GM13976 (cell line): Measurements from ENCODE around the gene TSKU.

Experiments
- DNase-seq: peaks from one replicate; pipeline ENCODE4 v3.0.0; 2012; ENCODE audit warnings: low spot score
- CTCF ChIP-seq: IDR thresholded peaks from 2 replicates; pipeline ENCODE4 v1.5.1; 2012; ENCODE audit warnings: borderline replicate concordance, mild to moderate bottlenecking; ENCODE audit not compliant: insufficient read depth; ENCODE audit errors: extremely low read depth, missing control alignments, control extremely low read depth
- in situ Hi-C: fragments of 300-500 bp; cut with MboI; formaldehyde crosslinking; loops from one replicate; pipeline ENCODE4 v1.12.0; 2022; ENCODE audit warnings: low sequenced_read_pairs, mixed read lengths, inconsistent platforms; ENCODE audit not compliant: unreplicated experiment

Gene TSKU

GRCh38 chr11:76745561-76746207, 37.5 kb upstream of the TSKU start:
- TF ChIP-seq CTCF = no peak
- no peak for DNase-seq
- in situ Hi-C loops = no loop called here

GRCh38 chr11:76747153-76747914, 35.8 kb upstream of the TSKU start:
- in situ Hi-C loops = no loop called here
- no peak for TF ChIP-seq CTCF
- no peak for DNase-seq

GRCh38 chr11:76747915-76748860, 35.0 kb upstream of the TSKU start:
- no peak for DNase-seq
- in situ Hi-C loops = no loop called here
- TF ChIP-seq CTCF = no peak

- in situ Hi-C loops = no loop called here
- TF ChIP-seq CTCF = no peak
- DNase-seq = no peak
Observed at GRCh38 chr11:76748948-76749347, 34.2 kb upstream of the TSKU start.

- in situ Hi-C loops = no loop called here
Observed at GRCh38 chr11:76750067-76750466, 33.1 kb upstream of the TSKU start.

GRCh38 chr11:76750746-76751145, 32.4 kb upstream of the TSKU start:
- DNase-seq = no peak
- TF ChIP-seq CTCF = no peak
- in situ Hi-C loops = no loop called here

More at GRCh38 chr11:76750067-76750466, 33.1 kb upstream of the TSKU start:
- DNase-seq = no peak
- TF ChIP-seq CTCF = no peak
